ENCODE data around the gene ABHD2.
"Not testable (repeated sequence)": the region's sequence is repeated elsewhere in the genome, so short reads cannot be mapped to it uniquely, and the experiment has no call there.

Gene ABHD2

GRCh38 chr15:89128320-89129122 lies 40.3 kb downstream of the ABHD2 start:
- peaks cover 4 to 7% of the 10 kb centered on the region in 2 donors for H3K4me1 ChIP-seq (ENCODE audit: control insufficient read depth in 2 of 2, insufficient read depth in 2 of 2, low read length in 2 of 2)
- no peak overlapping the region for H3K27ac ChIP-seq (ENCODE audit: low read depth in 2 of 2, low read length in 2 of 2)
- H3K27me3 ChIP-seq (ENCODE audit: control insufficient read depth in 2 of 2, insufficient read depth in 2 of 2, low read length in 2 of 2), result no peaks in the 10 kb centered on the region
- no peak overlapping the region for H3K9ac ChIP-seq (ENCODE audit: low read depth in 1 of 2, low read length in 2 of 2)
- H3K36me3 ChIP-seq (ENCODE audit: control insufficient read depth in 2 of 2, insufficient read depth in 2 of 2, low read length in 2 of 2), result peaks cover 13 to 27% of the 10 kb centered on the region in 2 donors
- no peak overlapping the region for H3K4me3 ChIP-seq (ENCODE audit: low read length in 2 of 2)
- no peaks in the 10 kb centered on the region for H3K9me3 ChIP-seq (ENCODE audit: control insufficient read depth in 2 of 2, low read length in 2 of 2)

GRCh38 chr15:89129123-89129815 lies 41.0 kb downstream of the ABHD2 start:
- Histone ChIP-seq H3K36me3 (ENCODE audit: control insufficient read depth in 2 of 2, insufficient read depth in 2 of 2, low read length in 2 of 2) (peaks cover 13 to 27% of the 10 kb centered on the region in 2 donors), H3K27me3 (ENCODE audit: control insufficient read depth in 2 of 2, insufficient read depth in 2 of 2, low read length in 2 of 2) (no peaks in the 10 kb centered on the region), H3K9ac (ENCODE audit: low read depth in 1 of 2, low read length in 2 of 2) (no peak overlapping the region), H3K4me1 (ENCODE audit: control insufficient read depth in 2 of 2, insufficient read depth in 2 of 2, low read length in 2 of 2) (peaks cover 4 to 7% of the 10 kb centered on the region in 2 donors), H3K9me3 (ENCODE audit: control insufficient read depth in 2 of 2, low read length in 2 of 2) (no peaks in the 10 kb centered on the region), H3K4me3 (ENCODE audit: low read length in 2 of 2) (no peak overlapping the region), H3K27ac (ENCODE audit: low read depth in 2 of 2, low read length in 2 of 2) (no peak overlapping the region)

GRCh38 chr15:89129816-89130134 lies 41.5 kb downstream of the ABHD2 start:
- Histone ChIP-seq H3K9me3 (ENCODE audit: control insufficient read depth in 2 of 2, low read length in 2 of 2) (no peaks in the 10 kb centered on the region), H3K9ac (ENCODE audit: low read depth in 1 of 2, low read length in 2 of 2) (no peak overlapping the region), H3K4me1 (ENCODE audit: control insufficient read depth in 2 of 2, insufficient read depth in 2 of 2, low read length in 2 of 2) (peaks cover 4 to 7% of the 10 kb centered on the region in 2 donors), H3K27me3 (ENCODE audit: control insufficient read depth in 2 of 2, insufficient read depth in 2 of 2, low read length in 2 of 2) (no peaks in the 10 kb centered on the region), H3K36me3 (ENCODE audit: control insufficient read depth in 2 of 2, insufficient read depth in 2 of 2, low read length in 2 of 2) (peaks cover 13 to 27% of the 10 kb centered on the region in 2 donors), H3K4me3 (ENCODE audit: low read length in 2 of 2) (no peak overlapping the region), H3K27ac (ENCODE audit: low read depth in 2 of 2, low read length in 2 of 2) (no peak overlapping the region)

GRCh38 chr15:89130201-89130600 lies 41.9 kb downstream of the ABHD2 start:
- Histone ChIP-seq H3K27ac (ENCODE audit: low read depth in 2 of 2, low read length in 2 of 2) (no peak overlapping the region), H3K9me3 (ENCODE audit: control insufficient read depth in 2 of 2, low read length in 2 of 2) (no peaks in the 10 kb centered on the region), H3K4me1 (ENCODE audit: control insufficient read depth in 2 of 2, insufficient read depth in 2 of 2, low read length in 2 of 2) (peaks cover 4 to 7% of the 10 kb centered on the region in 2 donors), H3K36me3 (ENCODE audit: control insufficient read depth in 2 of 2, insufficient read depth in 2 of 2, low read length in 2 of 2) (peaks cover 13 to 27% of the 10 kb centered on the region in 2 donors), H3K4me3 (ENCODE audit: low read length in 2 of 2) (no peak overlapping the region), H3K9ac (ENCODE audit: low read depth in 1 of 2, low read length in 2 of 2) (no peak overlapping the region), H3K27me3 (ENCODE audit: control insufficient read depth in 2 of 2, insufficient read depth in 2 of 2, low read length in 2 of 2) (no peaks in the 10 kb centered on the region)

- Histone ChIP-seq H3K4me3 (ENCODE audit: low read length in 2 of 2) (no peak overlapping the region), H3K36me3 (ENCODE audit: control insufficient read depth in 2 of 2, insufficient read depth in 2 of 2, low read length in 2 of 2) (peaks cover 7 to 18% of the 10 kb centered on the region in 2 donors), H3K9me3 (ENCODE audit: control insufficient read depth in 2 of 2, low read length in 2 of 2) (no peaks in the 10 kb centered on the region), H3K27me3 (ENCODE audit: control insufficient read depth in 2 of 2, insufficient read depth in 2 of 2, low read length in 2 of 2) (no peaks in the 10 kb centered on the region), H3K9ac (ENCODE audit: low read depth in 1 of 2, low read length in 2 of 2) (no peak overlapping the region), H3K27ac (ENCODE audit: low read depth in 2 of 2, low read length in 2 of 2) (no peak overlapping the region), H3K4me1 (ENCODE audit: control insufficient read depth in 2 of 2, insufficient read depth in 2 of 2, low read length in 2 of 2) (peaks cover 11 to 12% of the 10 kb centered on the region in 2 donors)
These were observed 43.5 kb downstream of the ABHD2 start for GRCh38 chr15:89131731-89132130.

- Histone ChIP-seq H3K4me3 (ENCODE audit: low read length in 2 of 2) (no peak overlapping the region), H3K27ac (ENCODE audit: low read depth in 2 of 2, low read length in 2 of 2) (peak overlapping the region; percentile 38 to 52), H3K4me1 (ENCODE audit: control insufficient read depth in 2 of 2, insufficient read depth in 2 of 2, low read length in 2 of 2) (peaks cover 17 to 22% of the 10 kb centered on the region in 2 donors), H3K27me3 (ENCODE audit: control insufficient read depth in 2 of 2, insufficient read depth in 2 of 2, low read length in 2 of 2) (no peaks in the 10 kb centered on the region), H3K9ac (ENCODE audit: low read depth in 1 of 2, low read length in 2 of 2) (peak overlapping the region in 1 of 2 donors; percentile 4), H3K36me3 (ENCODE audit: control insufficient read depth in 2 of 2, insufficient read depth in 2 of 2, low read length in 2 of 2) (peaks cover 5 to 15% of the 10 kb centered on the region in 2 donors), H3K9me3 (ENCODE audit: control insufficient read depth in 2 of 2, low read length in 2 of 2) (no peaks in the 10 kb centered on the region)
These were observed 44.6 kb downstream of the ABHD2 start for GRCh38 chr15:89132611-89133507.

GRCh38 chr15:89135387-89136077 lies 47.3 kb downstream of the ABHD2 start:
- not testable (repeated sequence) for H3K27me3 ChIP-seq (ENCODE audit: control insufficient read depth in 2 of 2, insufficient read depth in 2 of 2, low read length in 2 of 2); H3K9me3 ChIP-seq (ENCODE audit: control insufficient read depth in 2 of 2, low read length in 2 of 2); H3K27ac ChIP-seq (ENCODE audit: low read depth in 2 of 2, low read length in 2 of 2); H3K4me3 ChIP-seq (ENCODE audit: low read length in 2 of 2); H3K9ac ChIP-seq (ENCODE audit: low read depth in 1 of 2, low read length in 2 of 2)
- Histone ChIP-seq H3K36me3 (ENCODE audit: control insufficient read depth in 2 of 2, insufficient read depth in 2 of 2, low read length in 2 of 2) (peaks cover 10 to 12% of the 10 kb centered on the region in 2 donors), H3K4me1 (ENCODE audit: control insufficient read depth in 2 of 2, insufficient read depth in 2 of 2, low read length in 2 of 2) (peaks cover 15 to 21% of the 10 kb centered on the region in 2 donors)

GRCh38 chr15:89136078-89136806 lies 48.0 kb downstream of the ABHD2 start:
- H3K27ac ChIP-seq (ENCODE audit: low read depth in 2 of 2, low read length in 2 of 2), result peak overlapping the region; percentile 33 to 43
- H3K4me1 ChIP-seq (ENCODE audit: control insufficient read depth in 2 of 2, insufficient read depth in 2 of 2, low read length in 2 of 2), result peaks cover 15 to 21% of the 10 kb centered on the region in 2 donors
- no peaks in the 10 kb centered on the region for H3K27me3 ChIP-seq (ENCODE audit: control insufficient read depth in 2 of 2, insufficient read depth in 2 of 2, low read length in 2 of 2)
- no peak overlapping the region for H3K4me3 ChIP-seq (ENCODE audit: low read length in 2 of 2)
- no peak overlapping the region for H3K9ac ChIP-seq (ENCODE audit: low read depth in 1 of 2, low read length in 2 of 2)
- H3K36me3 ChIP-seq (ENCODE audit: control insufficient read depth in 2 of 2, insufficient read depth in 2 of 2, low read length in 2 of 2), result peaks cover 6 to 7% of the 10 kb centered on the region in 2 donors
- H3K9me3 ChIP-seq (ENCODE audit: control insufficient read depth in 2 of 2, low read length in 2 of 2), result no peaks in the 10 kb centered on the region
